GM23338 (cell line): ENCODE measurements around the gene FBXW7. TPM values are rescaled to one million over a fixed set of nuclear protein-coding genes. Genes with fewer than 3 reads are reported as not detected.
A peak's percentile ranks its signal among the peaks of the same experiment; 100 is the strongest.

ENCODE experiments used
- ATAC-seq: fragments of 200-7000 bp; cut with Tn5 transposase; 3 replicates; pipeline ENCODE4 v1.9.1; 2020
- DNase-seq: peaks from one replicate; pipeline ENCODE4 v3.0.0-alpha.2; 2015; ENCODE audit warnings: low spot score
- H2AFZ ChIP-seq: fragments of 200-600 bp; sonication (generic); 2 replicates; pipeline ENCODE4 v1.8.0; 2016; ENCODE audit warnings: antibody characterized with exemption, mild to moderate bottlenecking, moderate library complexity
- H3F3A ChIP-seq: fragments of 200-600 bp; sonication (generic); replicated peaks from 2 replicates; pipeline ENCODE4 v1.8.0; 2017; ENCODE audit warnings: antibody characterized with exemption, mixed run types, low read depth
- H3K27ac ChIP-seq: fragments of 200-600 bp; sonication (generic); 2 replicates; pipeline ENCODE4 v1.6.1; 2016; ENCODE audit warnings: low read depth
- H3K27me3 ChIP-seq: fragments of 200-600 bp; sonication (generic); 2 replicates; pipeline ENCODE4 v1.8.0; 2016; ENCODE audit warnings: mild to moderate bottlenecking, mixed run types, moderate library complexity; ENCODE audit not compliant: insufficient read depth
- H3K36me3 ChIP-seq: fragments of 200-600 bp; sonication (generic); 2 replicates; pipeline ENCODE4 v1.8.0; 2016; ENCODE audit warnings: mild to moderate bottlenecking; ENCODE audit not compliant: insufficient read depth
- H3K4me1 ChIP-seq: fragments of 200-600 bp; sonication (generic); 2 replicates; pipeline ENCODE4 v1.8.0; 2016; ENCODE audit warnings: mild to moderate bottlenecking, moderate library complexity; ENCODE audit not compliant: insufficient read depth
- H3K4me2 ChIP-seq: fragments of 200-600 bp; sonication (generic); 2 replicates; pipeline ENCODE4 v1.7.1; 2017; ENCODE audit warnings: mixed run types
- H3K4me3 ChIP-seq: fragments of 200-600 bp; sonication (generic); 2 replicates; pipeline ENCODE4 v1.6.1; 2016; ENCODE audit warnings: mixed run types
- H3K79me2 ChIP-seq: fragments of 200-600 bp; sonication (generic); replicated peaks from 2 replicates; pipeline ENCODE4 v1.8.0; 2017; ENCODE audit warnings: mild to moderate bottlenecking; ENCODE audit not compliant: insufficient read depth
- H3K9me2 ChIP-seq: fragments of 200-600 bp; sonication (generic); 2 replicates; pipeline ENCODE4 v1.8.0; 2017; ENCODE audit not compliant: insufficient read depth
- H4K20me1 ChIP-seq: fragments of 200-600 bp; sonication (generic); replicated peaks from 2 replicates; pipeline ENCODE4 v1.8.0; 2017; ENCODE audit warnings: mild to moderate bottlenecking; ENCODE audit not compliant: insufficient read depth
- H3K27ac Mint-ChIP-seq: 2 replicates; pipeline ENCODE4 v1.8.0; 2020; ENCODE audit warnings: inconsistent platforms, mild to moderate bottlenecking, moderate library complexity, mixed read lengths
- H3K27me3 Mint-ChIP-seq: 3 replicates; pipeline ENCODE4 v1.8.0; 2022; ENCODE audit warnings: low read depth, mild to moderate bottlenecking, moderate library complexity, mixed read lengths, inconsistent platforms; ENCODE audit not compliant: insufficient read depth, poor library complexity
- H3K36me3 Mint-ChIP-seq: 3 replicates; pipeline ENCODE4 v1.8.0; 2021; ENCODE audit warnings: low read depth, mild to moderate bottlenecking, inconsistent platforms, moderate library complexity, mixed read lengths
- H3K4me1 Mint-ChIP-seq: 3 replicates; pipeline ENCODE4 v1.8.0; 2020; ENCODE audit warnings: mild to moderate bottlenecking, inconsistent platforms, mixed read lengths
- H3K4me3 Mint-ChIP-seq: 3 replicates; pipeline ENCODE4 v1.8.0; 2021; ENCODE audit warnings: moderate library complexity, mild to moderate bottlenecking, inconsistent platforms, mixed read lengths
- H3K9me3 Mint-ChIP-seq: 3 replicates; pipeline ENCODE4 v1.8.0; 2020; ENCODE audit warnings: moderate library complexity, mild to moderate bottlenecking, inconsistent platforms, mixed read lengths
- EZH2 ChIP-seq: fragments of 200-600 bp; sonication (generic); IDR thresholded peaks from one replicate; pipeline ENCODE4 v1.8.0; 2017; ENCODE audit warnings: antibody characterized with exemption, mild to moderate bottlenecking, low read depth; ENCODE audit not compliant: unreplicated experiment
- EZH2phosphoT487 ChIP-seq: fragments of 200-600 bp; sonication (generic); IDR thresholded peaks from one replicate; pipeline ENCODE4 v1.8.1; 2018; ENCODE audit warnings: antibody characterized with exemption; ENCODE audit not compliant: unreplicated experiment
- STAT1 ChIP-seq: IDR thresholded peaks from one replicate; pipeline ENCODE4 v1.6.1; 2016; ENCODE audit warnings: antibody characterized with exemption; ENCODE audit not compliant: unreplicated experiment
- ZNF114 ChIP-seq: fragments of 250-450 bp; sonication (Bioruptor Pico); IDR thresholded peaks from 2 replicates; pipeline ENCODE4 v1.5.0; 2020; ENCODE audit warnings: mild to moderate bottlenecking, moderate library complexity
- polyA plus RNA-seq: library from polyadenylated mRNA; unstranded; fragments of >200 nt; fragmentation: Nextera tagmentation; extraction: Ambion mirVana; gene quantifications from 2 replicates; pipeline ENCODE4 v1.2.1, GENCODE V29; 2016
- total RNA-seq: library from RNA; depleted of rRNA; stranded (reverse); fragments of >200 nt; shearing (Covaris generic); gene quantifications from 2 replicates; pipeline ENCODE4 v1.2.3, GENCODE V29; 2014
- TF ChIP-seq, protein P1 (sequence below): fragments of 250-450 bp; sonication (Bioruptor Pico); IDR thresholded peaks from 2 replicates; pipeline ENCODE4 v1.5.0; 2020; ENCODE audit warnings: mild to moderate bottlenecking, moderate library complexity

FBXW7 gene
- total and polyA plus RNA-seq, 2 experiments from 2014 or later = 25.8 to 34.7 TPM

DNA sequence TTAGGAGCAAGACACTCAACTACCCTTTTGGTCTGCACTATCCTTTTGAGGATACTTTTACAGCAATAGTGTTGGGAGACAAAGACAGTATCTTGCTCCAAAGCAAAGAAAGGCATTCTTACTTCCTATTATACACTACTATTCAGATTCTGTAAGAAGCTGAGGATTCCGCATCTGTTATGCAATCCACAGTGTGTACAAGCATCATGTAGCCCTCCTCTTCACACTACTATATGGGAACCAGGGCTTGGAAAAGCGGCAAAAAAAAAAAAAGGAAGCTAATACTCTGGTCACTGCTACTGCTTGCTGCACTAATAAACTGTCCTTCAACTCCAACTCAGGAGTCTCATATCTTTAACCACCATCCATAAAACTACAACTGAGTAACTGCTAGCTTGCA, 59.1 kb downstream of the FBXW7 start:
- Mint-ChIP-seq H3K9me3 (peaks cover 2% of the 10 kb centered on the region; the same call in 2 of the 3 replicates), H3K4me3 (no peak overlapping the region), H3K27ac (no peak overlapping the region), H3K36me3 (peaks cover 8% of the 10 kb centered on the region), H3K4me1 (peaks cover 10% of the 10 kb centered on the region; the same call in 2 of the 3 replicates), H3K27me3 (peaks cover 2% of the 10 kb centered on the region)
- Histone ChIP-seq H3K27ac (no peak overlapping the region), H3K27me3 (no peaks in the 10 kb centered on the region), H3F3A (no peaks in the 10 kb centered on the region), H3K9me2 (no peaks in the 10 kb centered on the region), H2AFZ (no peak overlapping the region), H3K4me1 (no peaks in the 10 kb centered on the region), H3K4me2 (no peak overlapping the region), H3K79me2 (peaks cover 74% of the 10 kb centered on the region), H3K36me3 (no peaks in the 10 kb centered on the region), H3K4me3 (no peak overlapping the region), H4K20me1 (peaks cover 4% of the 10 kb centered on the region)
- TF ChIP-seq, protein P1, sequence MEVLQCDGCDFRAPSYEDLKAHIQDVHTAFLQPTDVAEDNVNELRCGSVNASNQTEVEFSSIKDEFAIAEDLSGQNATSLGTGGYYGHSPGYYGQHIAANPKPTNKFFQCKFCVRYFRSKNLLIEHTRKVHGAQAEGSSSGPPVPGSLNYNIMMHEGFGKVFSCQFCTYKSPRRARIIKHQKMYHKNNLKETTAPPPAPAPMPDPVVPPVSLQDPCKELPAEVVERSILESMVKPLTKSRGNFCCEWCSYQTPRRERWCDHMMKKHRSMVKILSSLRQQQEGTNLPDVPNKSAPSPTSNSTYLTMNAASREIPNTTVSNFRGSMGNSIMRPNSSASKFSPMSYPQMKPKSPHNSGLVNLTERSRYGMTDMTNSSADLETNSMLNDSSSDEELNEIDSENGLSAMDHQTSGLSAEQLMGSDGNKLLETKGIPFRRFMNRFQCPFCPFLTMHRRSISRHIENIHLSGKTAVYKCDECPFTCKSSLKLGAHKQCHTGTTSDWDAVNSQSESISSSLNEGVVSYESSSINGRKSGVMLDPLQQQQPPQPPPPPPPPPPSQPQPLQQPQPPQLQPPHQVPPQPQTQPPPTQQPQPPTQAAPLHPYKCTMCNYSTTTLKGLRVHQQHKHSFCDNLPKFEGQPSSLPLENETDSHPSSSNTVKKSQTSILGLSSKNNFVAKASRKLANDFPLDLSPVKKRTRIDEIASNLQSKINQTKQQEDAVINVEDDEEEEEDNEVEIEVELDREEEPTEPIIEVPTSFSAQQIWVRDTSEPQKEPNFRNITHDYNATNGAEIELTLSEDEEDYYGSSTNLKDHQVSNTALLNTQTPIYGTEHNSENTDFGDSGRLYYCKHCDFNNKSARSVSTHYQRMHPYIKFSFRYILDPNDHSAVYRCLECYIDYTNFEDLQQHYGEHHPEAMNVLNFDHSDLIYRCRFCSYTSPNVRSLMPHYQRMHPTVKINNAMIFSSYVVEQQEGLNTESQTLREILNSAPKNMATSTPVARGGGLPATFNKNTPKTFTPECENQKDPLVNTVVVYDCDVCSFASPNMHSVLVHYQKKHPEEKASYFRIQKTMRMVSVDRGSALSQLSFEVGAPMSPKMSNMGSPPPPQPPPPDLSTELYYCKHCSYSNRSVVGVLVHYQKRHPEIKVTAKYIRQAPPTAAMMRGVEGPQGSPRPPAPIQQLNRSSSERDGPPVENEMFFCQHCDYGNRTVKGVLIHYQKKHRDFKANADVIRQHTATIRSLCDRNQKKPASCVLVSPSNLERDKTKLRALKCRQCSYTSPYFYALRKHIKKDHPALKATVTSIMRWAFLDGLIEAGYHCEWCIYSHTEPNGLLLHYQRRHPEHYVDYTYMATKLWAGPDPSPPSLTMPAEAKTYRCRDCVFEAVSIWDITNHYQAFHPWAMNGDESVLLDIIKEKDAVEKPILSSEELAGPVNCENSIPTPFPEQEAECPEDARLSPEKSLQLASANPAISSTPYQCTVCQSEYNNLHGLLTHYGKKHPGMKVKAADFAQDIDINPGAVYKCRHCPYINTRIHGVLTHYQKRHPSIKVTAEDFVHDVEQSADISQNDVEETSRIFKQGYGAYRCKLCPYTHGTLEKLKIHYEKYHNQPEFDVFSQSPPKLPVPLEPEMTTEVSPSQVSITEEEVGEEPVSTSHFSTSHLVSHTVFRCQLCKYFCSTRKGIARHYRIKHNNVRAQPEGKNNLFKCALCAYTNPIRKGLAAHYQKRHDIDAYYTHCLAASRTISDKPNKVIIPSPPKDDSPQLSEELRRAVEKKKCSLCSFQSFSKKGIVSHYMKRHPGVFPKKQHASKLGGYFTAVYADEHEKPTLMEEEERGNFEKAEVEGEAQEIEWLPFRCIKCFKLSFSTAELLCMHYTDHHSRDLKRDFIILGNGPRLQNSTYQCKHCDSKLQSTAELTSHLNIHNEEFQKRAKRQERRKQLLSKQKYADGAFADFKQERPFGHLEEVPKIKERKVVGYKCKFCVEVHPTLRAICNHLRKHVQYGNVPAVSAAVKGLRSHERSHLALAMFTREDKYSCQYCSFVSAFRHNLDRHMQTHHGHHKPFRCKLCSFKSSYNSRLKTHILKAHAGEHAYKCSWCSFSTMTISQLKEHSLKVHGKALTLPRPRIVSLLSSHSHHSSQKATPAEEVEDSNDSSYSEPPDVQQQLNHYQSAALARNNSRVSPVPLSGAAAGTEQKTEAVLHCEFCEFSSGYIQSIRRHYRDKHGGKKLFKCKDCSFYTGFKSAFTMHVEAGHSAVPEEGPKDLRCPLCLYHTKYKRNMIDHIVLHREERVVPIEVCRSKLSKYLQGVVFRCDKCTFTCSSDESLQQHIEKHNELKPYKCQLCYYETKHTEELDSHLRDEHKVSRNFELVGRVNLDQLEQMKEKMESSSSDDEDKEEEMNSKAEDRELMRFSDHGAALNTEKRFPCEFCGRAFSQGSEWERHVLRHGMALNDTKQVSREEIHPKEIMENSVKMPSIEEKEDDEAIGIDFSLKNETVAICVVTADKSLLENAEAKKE (CRISPR knock-in tag) = no peak
- DNase-seq = no peak
- ATAC-seq = peak; percentile 30; the same call in 1 of the 3 replicates

GRCh38 chr4:152471251-152471792, 64.6 kb downstream of the FBXW7 start:
- peaks cover 2% of the 10 kb centered on the region for H3K27me3 Mint-ChIP-seq
- Histone ChIP-seq H3F3A (no peaks in the 10 kb centered on the region), H3K4me3 (no peak overlapping the region), H3K79me2 (peaks cover 87% of the 10 kb centered on the region), H4K20me1 (peaks cover 9% of the 10 kb centered on the region), H3K4me2 (no peak overlapping the region), H3K27me3 (no peaks in the 10 kb centered on the region), H3K9me2 (no peaks in the 10 kb centered on the region), H3K36me3 (no peaks in the 10 kb centered on the region), H3K27ac (no peak overlapping the region), H3K4me1 (no peaks in the 10 kb centered on the region), H2AFZ (no peak overlapping the region)
- no peak for ATAC-seq
- H3K9me3 Mint-ChIP-seq = no peaks in the 10 kb centered on the region
- H3K27ac Mint-ChIP-seq = no peak overlapping the region
- DNase-seq = no peak
- no peaks in the 10 kb centered on the region for H3K36me3 Mint-ChIP-seq
- H3K4me3 Mint-ChIP-seq = no peak overlapping the region
- H3K4me1 Mint-ChIP-seq = peaks cover 2% of the 10 kb centered on the region; the same call in 1 of the 3 replicates
- no peak for TF ChIP-seq ZNF114 (CRISPR knock-in tag)
- TF ChIP-seq EZH2 = no peak
- TF ChIP-seq, protein P1 (CRISPR knock-in tag) = no peak
- TF ChIP-seq EZH2phosphoT487 = no peak
- no peak for TF ChIP-seq STAT1
